SK-N-DZ (cell line): Measurements from ENCODE around the gene USP40.

ENCODE experiments used
- DNase-seq: peaks from one replicate; pipeline ENCODE4 v3.0.0-alpha.2; 2015; ENCODE audit warnings: low spot score

The USP40 gene

DNA sequence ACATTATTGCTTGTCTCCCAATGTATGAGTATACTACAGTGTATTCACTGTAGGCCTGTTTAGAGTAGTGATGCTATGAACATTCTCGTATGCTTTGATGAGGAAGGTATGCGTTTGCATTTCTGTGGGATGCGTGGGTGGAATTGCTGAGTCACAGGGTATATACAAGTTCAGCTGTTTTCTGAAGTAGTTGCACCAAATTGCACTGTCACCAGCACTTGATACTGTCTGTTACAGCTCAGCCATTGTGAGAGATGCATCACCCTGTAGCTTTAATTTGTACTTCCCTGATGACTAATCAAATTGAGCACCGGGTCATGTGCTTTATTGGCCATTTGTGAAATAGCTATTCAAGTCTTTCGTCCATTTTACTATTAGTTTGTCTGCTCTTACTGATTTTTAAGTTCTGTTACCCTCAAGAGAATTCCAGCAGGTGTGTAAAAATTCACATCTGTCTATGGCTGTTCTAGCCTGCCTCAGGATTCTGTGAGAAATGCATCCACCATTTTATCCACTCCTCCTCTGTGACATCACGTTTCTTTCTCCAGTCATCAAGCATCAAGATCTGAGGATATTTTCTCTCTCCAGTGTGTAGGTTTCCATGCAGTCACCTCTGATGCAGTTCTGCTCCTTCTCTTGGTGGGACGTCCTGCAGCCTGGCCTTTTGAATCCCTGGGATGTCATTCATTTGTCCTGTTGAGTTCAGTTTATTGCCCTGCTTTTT is 139.8 kb downstream of the USP40 start:
- no peak for DNase-seq
